Upper lobe of left lung (tissue), 4 donors: ENCODE data around the gene ERI3.

Source experiments
- POLR2A ChIP-seq, 4 donors: fragments of 450-650 bp; IDR thresholded peaks; one replicate each; pipeline ENCODE4 v1.5.1; 2016 to 2017; ENCODE audit warnings: antibody characterized with exemption in 4 of 4, mild to moderate bottlenecking in 2 of 4
- POLR2AphosphoS5 ChIP-seq, 2 donors: sonication (generic); formaldehyde crosslinking; IDR thresholded peaks; one replicate each; pipeline ENCODE4 v1.5.1; 2017; ENCODE audit warnings: antibody characterized with exemption in 2 of 2
- TF ChIP-seq, protein P1 (sequence below), 6 experiments: fragments of 450-650 bp in 4 of 6; fragments of 200-600 bp in 2 of 6; sonication (generic) in 2 of 6; IDR thresholded peaks; one replicate each; pipeline ENCODE4 v1.5.1; 2016 to 2019; ENCODE audit warnings: antibody characterized with exemption in 6 of 6

DNA sequence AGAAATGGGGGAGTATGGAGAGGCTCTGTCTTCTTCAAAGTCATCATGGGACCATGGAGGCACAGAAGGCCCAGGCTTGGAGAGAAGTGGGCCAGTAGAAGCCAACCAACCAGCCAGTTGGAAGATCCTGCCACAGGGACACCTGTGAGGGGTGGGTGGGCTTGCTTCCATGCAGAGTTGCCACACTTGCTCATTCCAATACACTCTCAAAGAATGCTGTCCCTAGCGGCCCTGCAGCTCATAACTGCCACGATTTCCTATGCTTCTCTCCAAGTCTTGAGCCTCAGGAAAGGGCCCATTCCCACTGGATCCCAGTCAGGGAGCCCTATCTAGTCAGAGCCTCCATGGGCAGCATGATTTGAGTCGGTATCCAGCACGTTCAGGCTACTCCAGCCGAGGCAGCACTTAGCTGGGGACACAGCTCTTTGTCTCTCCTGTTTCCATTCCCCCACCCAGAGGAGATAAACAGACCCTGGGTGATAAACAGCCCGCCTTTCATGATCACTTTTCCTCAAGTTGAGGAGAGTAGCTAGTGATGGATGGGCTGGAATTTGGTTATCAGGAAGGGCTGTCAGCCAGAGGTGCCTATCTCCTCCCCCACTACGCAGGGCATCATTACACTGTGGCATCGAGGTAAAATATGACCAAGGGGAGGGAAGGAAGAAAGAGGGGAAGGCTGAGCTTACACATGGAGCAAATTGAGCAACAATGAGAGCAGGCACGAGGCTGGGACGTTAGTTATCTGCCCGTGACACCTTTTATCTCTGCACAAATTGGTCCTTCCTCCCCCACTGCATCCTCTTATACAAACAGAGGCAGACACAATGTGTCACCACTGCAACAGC is 64.6 kb downstream of the ERI3 start:
- TF ChIP-seq, protein P1, sequence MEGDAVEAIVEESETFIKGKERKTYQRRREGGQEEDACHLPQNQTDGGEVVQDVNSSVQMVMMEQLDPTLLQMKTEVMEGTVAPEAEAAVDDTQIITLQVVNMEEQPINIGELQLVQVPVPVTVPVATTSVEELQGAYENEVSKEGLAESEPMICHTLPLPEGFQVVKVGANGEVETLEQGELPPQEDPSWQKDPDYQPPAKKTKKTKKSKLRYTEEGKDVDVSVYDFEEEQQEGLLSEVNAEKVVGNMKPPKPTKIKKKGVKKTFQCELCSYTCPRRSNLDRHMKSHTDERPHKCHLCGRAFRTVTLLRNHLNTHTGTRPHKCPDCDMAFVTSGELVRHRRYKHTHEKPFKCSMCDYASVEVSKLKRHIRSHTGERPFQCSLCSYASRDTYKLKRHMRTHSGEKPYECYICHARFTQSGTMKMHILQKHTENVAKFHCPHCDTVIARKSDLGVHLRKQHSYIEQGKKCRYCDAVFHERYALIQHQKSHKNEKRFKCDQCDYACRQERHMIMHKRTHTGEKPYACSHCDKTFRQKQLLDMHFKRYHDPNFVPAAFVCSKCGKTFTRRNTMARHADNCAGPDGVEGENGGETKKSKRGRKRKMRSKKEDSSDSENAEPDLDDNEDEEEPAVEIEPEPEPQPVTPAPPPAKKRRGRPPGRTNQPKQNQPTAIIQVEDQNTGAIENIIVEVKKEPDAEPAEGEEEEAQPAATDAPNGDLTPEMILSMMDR (IDR thresholded peaks at IDR 0.05), result no peak
- no peak for TF ChIP-seq POLR2AphosphoS5 (IDR thresholded peaks at IDR 0.05)
- no peak for TF ChIP-seq POLR2A (IDR thresholded peaks at IDR 0.05)
